GM12872 (cell line): ENCODE measurements around the gene HAGH.

ENCODE experiments used
- TF ChIP-seq, protein P1 (sequence below): IDR thresholded peaks from 3 replicates; pipeline ENCODE4 v1.5.1; 2011; ENCODE audit warnings: low read depth, mild to moderate bottlenecking, low read length, moderate library complexity; ENCODE audit not compliant: insufficient read depth

The HAGH gene

GRCh38 chr16:1791256-1791942 is 35.2 kb downstream of the HAGH start:
- TF ChIP-seq, protein P1, sequence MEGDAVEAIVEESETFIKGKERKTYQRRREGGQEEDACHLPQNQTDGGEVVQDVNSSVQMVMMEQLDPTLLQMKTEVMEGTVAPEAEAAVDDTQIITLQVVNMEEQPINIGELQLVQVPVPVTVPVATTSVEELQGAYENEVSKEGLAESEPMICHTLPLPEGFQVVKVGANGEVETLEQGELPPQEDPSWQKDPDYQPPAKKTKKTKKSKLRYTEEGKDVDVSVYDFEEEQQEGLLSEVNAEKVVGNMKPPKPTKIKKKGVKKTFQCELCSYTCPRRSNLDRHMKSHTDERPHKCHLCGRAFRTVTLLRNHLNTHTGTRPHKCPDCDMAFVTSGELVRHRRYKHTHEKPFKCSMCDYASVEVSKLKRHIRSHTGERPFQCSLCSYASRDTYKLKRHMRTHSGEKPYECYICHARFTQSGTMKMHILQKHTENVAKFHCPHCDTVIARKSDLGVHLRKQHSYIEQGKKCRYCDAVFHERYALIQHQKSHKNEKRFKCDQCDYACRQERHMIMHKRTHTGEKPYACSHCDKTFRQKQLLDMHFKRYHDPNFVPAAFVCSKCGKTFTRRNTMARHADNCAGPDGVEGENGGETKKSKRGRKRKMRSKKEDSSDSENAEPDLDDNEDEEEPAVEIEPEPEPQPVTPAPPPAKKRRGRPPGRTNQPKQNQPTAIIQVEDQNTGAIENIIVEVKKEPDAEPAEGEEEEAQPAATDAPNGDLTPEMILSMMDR = no peak

- TF ChIP-seq, protein P1 = no peak
Measured at GRCh38 chr16:1790611-1791255, 35.9 kb downstream of the HAGH start.

DNA sequence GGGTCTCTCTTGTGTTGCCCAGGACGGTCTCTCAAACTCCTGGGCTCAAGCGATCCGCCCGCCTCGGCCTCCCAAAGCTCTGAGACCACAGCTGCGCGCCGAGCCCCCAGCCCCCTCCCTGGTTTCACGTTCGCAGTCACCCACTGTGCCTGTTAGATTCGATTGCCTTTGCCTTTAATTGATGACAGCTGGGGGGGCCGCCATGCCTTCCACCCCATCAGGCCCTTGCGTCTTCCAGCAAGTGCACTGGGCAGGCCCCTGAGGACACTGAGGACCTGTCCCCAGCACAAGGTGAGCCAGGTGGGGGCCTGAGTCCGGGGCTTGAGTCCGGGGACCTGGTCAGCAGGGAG is 36.4 kb downstream of the HAGH start:
- TF ChIP-seq, protein P1 = no peak

DNA sequence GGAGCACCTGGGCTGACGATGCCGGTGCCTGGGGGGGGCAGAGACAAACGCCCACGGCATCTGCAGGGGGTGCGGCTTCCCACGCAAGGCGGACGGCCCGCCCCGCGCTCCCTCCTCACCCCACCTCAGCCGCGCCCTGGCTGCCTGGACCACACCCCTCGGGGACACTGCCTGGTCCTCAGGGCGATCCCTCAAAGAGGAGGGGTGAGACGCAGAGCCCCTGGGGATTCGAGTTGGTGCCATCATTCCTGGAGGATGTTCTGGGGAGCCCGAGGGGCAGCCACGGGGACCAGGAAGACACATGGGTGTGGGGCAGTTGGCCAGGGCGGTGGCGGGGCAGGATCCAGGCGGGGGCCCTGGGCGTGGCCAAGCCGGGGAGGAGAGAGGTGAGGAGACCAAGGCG is 37.0 kb downstream of the HAGH start:
- TF ChIP-seq, protein P1 = no peak

DNA sequence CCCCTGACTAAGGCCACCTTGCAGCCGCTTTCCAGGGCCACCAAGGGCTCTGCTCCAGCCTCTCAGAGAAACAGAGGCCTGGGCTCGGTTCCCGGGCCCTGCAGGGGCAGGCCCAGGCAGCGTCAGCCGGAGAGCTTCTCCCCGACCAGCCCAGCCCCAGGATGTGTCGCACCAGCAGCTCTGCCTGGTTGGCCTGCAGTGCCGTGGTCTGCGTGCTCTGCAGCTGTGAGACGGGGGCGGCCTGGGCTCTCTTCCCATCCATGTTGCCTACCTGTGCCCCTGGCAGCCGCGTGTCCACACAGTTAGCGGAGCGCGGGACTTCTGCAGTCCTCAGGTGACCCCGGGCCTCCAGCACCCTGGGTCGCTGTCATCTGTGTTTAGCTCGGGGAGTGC is 37.9 kb downstream of the HAGH start:
- TF ChIP-seq, protein P1 = no peak

DNA sequence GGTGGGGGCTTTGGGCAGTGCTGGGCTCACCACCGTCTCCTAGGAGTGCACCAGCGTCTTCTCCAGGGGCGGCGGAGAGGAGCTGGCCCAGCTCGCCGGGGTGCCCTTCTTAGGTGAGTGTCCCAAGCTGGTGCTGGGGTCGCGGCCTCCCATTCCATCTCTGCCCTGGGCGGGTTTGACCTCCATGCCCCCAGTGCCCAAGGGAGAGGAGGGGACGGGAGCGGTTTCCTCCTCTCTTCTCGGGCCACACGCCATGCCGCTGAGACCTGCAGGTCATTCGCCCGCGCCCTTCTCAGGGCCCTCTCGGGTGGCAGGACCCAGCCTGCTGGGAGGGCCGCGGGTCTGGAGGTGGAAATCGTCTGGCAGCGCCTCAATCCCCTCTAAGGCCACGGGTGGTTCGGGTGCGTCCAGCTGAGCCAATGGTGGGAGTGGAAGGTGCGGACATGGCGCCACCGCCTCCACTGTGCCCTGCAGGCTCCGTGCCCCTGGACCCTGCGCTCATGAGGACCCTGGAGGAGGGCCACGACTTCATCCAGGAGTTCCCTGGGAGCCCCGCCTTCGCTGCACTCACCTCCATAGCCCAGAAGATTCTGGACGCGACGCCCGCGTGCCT is 38.4 kb downstream of the HAGH start:
- TF ChIP-seq, protein P1 = no peak

DNA sequence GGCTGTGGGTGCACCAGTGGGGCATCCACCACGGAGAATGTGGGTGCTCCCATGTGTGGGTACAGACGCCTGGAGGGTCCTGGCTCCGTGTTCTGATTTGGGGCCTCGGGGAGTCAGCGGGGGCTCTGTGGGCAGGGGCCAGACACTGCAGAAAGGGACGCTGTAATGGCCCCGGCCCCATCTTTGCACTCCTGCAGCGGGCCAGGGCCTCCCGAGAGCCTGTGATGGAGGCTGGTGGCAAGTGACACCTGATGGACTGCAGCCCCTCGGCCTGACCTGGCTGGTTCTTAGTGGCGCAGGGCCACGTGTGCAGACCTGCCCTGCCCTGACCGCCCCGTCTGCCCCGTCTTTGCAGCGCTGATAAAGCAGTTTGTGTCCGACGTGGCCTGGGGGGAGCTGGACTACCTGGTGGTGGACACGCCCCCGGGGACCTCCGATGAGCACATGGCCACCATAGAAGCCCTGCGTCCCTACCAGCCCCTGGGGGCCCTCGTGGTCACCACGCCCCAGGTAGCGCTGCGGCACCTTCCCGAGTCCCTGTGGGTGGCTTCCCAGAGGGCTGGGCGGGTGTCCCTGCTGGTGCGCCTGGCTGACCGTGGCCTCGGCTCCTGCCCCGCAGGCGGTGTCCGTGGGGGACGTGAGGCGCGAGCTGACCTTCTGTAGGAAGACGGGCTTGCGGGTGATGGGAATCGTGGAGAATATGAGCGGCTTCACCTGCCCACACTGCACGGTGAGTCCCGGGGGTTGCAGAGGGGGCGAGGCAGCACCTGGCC is 39.1 kb downstream of the HAGH start:
- TF ChIP-seq, protein P1 = no peak
